ENCODE results near the gene SMAP1. TPM values are rescaled to one million over a fixed set of nuclear protein-coding genes. Genes with fewer than 3 reads are reported as not detected.

The SMAP1 gene
- total RNA-seq, 5 donors from 2014 or later (not counting 1 experiment from before 2014, with no cell fraction given) = 27.1 to 32.3 (median 31.9) TPM

- no peaks in the 10 kb centered on the region for H3K9me3 ChIP-seq
- H3K36me3 ChIP-seq (ENCODE audit: control insufficient read depth in 2 of 2, extremely low read depth in 1 of 2, insufficient read depth in 1 of 2, low read length in 1 of 2) = peaks cover 4 to 13% of the 10 kb centered on the region in 2 donors
- no peaks in the 10 kb centered on the region for H3K4me1 ChIP-seq (ENCODE audit: control insufficient read depth in 1 of 2, extremely low read depth in 1 of 2, insufficient read depth in 2 of 2, low read length in 2 of 2)
- ATAC-seq (replicated peaks in 1 of 4) (no peak), DNase-seq (no peak)
- H3K27ac ChIP-seq (ENCODE audit: low read length) = no peak overlapping the region
- peaks cover 43% of the 10 kb centered on the region for H3K36me3 Mint-ChIP-seq
- H3K27me3 Mint-ChIP-seq = no peaks in the 10 kb centered on the region
- H3K27ac Mint-ChIP-seq = no peak overlapping the region
- H3K4me3 Mint-ChIP-seq = no peak overlapping the region
- H3K27me3 ChIP-seq (replicated peaks in 1 of 2; ENCODE audit: control insufficient read depth in 2 of 2, extremely low read depth in 1 of 2, insufficient read depth in 2 of 2, low read length in 1 of 2) = no peaks in the 10 kb centered on the region
- ChIA-PET CTCF (interaction anchor here in 1 of 2 donors (0.6 kb wide), 1 partner anchor 135 kb away, joined by 3 read pairs; no protein-coding TSS in a partner anchor), POLR2A (interaction anchor here (0.5 to 1.0 kb wide), 2 partner anchors 27 to 391 kb away, joined by 3 read pairs; no protein-coding TSS in a partner anchor)
- peaks cover 10 to 16% (median 14%) of the 10 kb centered on the region in 3 donors for H3K4me1 Mint-ChIP-seq
- no peaks in the 10 kb centered on the region for H3K9me3 Mint-ChIP-seq
- WGBS (ENCODE audit: insufficient coverage) = 97% methylated on average over 5 of the region's 8 CpGs
- H3K4me3 ChIP-seq (ENCODE audit: control insufficient read depth in 1 of 2, extremely low read depth in 1 of 2, low read length in 1 of 2) = no peak overlapping the region
Measured at GRCh38 chr6:70842541-70842940, 174.9 kb downstream of the SMAP1 start.

GRCh38 chr6:70843328-70843918 lies 175.7 kb downstream of the SMAP1 start:
- H3K4me1 Mint-ChIP-seq = peaks cover 12 to 17% (median 13%) of the 10 kb centered on the region in 3 donors
- CTCF ChIA-PET = interaction anchor here (0.6 kb wide), 2 partner anchors 172 to 397 kb away, joined by 5 read pairs; no protein-coding TSS in a partner anchor
- POLR2A ChIA-PET = interaction anchor here in 1 of 2 donors (0.5 to 0.7 kb wide), 2 partner anchors 18 to 465 kb away, joined by 3 to 6 read pairs; no protein-coding TSS in a partner anchor
- no peak overlapping the region for H3K27ac Mint-ChIP-seq
- ATAC-seq (replicated peaks in 1 of 4) (no peak), DNase-seq (no peak)
- Histone ChIP-seq H3K4me1 (ENCODE audit: control insufficient read depth in 1 of 2, extremely low read depth in 1 of 2, insufficient read depth in 2 of 2, low read length in 2 of 2) (no peaks in the 10 kb centered on the region), H3K27me3 (replicated peaks in 1 of 2; ENCODE audit: control insufficient read depth in 2 of 2, extremely low read depth in 1 of 2, insufficient read depth in 2 of 2, low read length in 1 of 2) (no peaks in the 10 kb centered on the region), H3K4me3 (ENCODE audit: control insufficient read depth in 1 of 2, extremely low read depth in 1 of 2, low read length in 1 of 2) (no peak overlapping the region), H3K9me3 (no peaks in the 10 kb centered on the region), H3K36me3 (ENCODE audit: control insufficient read depth in 2 of 2, extremely low read depth in 1 of 2, insufficient read depth in 1 of 2, low read length in 1 of 2) (peaks cover 4 to 10% of the 10 kb centered on the region in 2 donors), H3K27ac (ENCODE audit: low read length) (no peak overlapping the region)
- H3K9me3 Mint-ChIP-seq = no peaks in the 10 kb centered on the region
- 85% methylated on average over 2 of the region's 4 CpGs for WGBS (ENCODE audit: insufficient coverage)
- no peak overlapping the region for H3K4me3 Mint-ChIP-seq
- no peaks in the 10 kb centered on the region for H3K27me3 Mint-ChIP-seq
- peaks cover 43% of the 10 kb centered on the region for H3K36me3 Mint-ChIP-seq

GRCh38 chr6:70844301-70844700 lies 176.6 kb downstream of the SMAP1 start:
- Mint-ChIP-seq H3K36me3 (peaks cover 34% of the 10 kb centered on the region), H3K27ac (no peak overlapping the region), H3K4me1 (peaks cover 10 to 21% (median 17%) of the 10 kb centered on the region in 3 donors), H3K27me3 (no peaks in the 10 kb centered on the region), H3K4me3 (no peak overlapping the region), H3K9me3 (no peaks in the 10 kb centered on the region)
- Histone ChIP-seq H3K4me1 (ENCODE audit: control insufficient read depth in 1 of 2, extremely low read depth in 1 of 2, insufficient read depth in 2 of 2, low read length in 2 of 2) (no peaks in the 10 kb centered on the region), H3K9me3 (no peaks in the 10 kb centered on the region), H3K36me3 (ENCODE audit: control insufficient read depth in 2 of 2, extremely low read depth in 1 of 2, insufficient read depth in 1 of 2, low read length in 1 of 2) (peaks cover 4 to 8% of the 10 kb centered on the region in 2 donors), H3K4me3 (ENCODE audit: control insufficient read depth in 1 of 2, extremely low read depth in 1 of 2, low read length in 1 of 2) (no peak overlapping the region), H3K27me3 (replicated peaks in 1 of 2; ENCODE audit: control insufficient read depth in 2 of 2, extremely low read depth in 1 of 2, insufficient read depth in 2 of 2, low read length in 1 of 2) (no peaks in the 10 kb centered on the region), H3K27ac (ENCODE audit: low read length) (no peak overlapping the region)
- ChIA-PET CTCF (no interaction called here), POLR2A (interaction anchor here (0.5 to 0.6 kb wide), 2 partner anchors 352 to 464 kb away, joined by 3 read pairs; no protein-coding TSS in a partner anchor)
- no CpG with 5 or more reads among the region's 1 CpG for WGBS (ENCODE audit: insufficient coverage)
- DNase-seq (no peak), ATAC-seq (replicated peaks in 1 of 4) (no peak)

GRCh38 chr6:70846207-70846835 lies 178.6 kb downstream of the SMAP1 start:
- 100% methylated on average over 7 of the region's 8 CpGs for WGBS (ENCODE audit: insufficient coverage)
- POLR2A ChIA-PET = no interaction called here

GRCh38 chr6:70847106-70848084 lies 179.7 kb downstream of the SMAP1 start:
- Histone ChIP-seq H3K27me3 (replicated peaks in 1 of 2; ENCODE audit: control insufficient read depth in 2 of 2, extremely low read depth in 1 of 2, insufficient read depth in 2 of 2, low read length in 1 of 2) (no peaks in the 10 kb centered on the region), H3K4me1 (ENCODE audit: control insufficient read depth in 1 of 2, extremely low read depth in 1 of 2, insufficient read depth in 2 of 2, low read length in 2 of 2) (no peaks in the 10 kb centered on the region), H3K9me3 (no peaks in the 10 kb centered on the region), H3K27ac (ENCODE audit: low read length) (no peak overlapping the region), H3K36me3 (ENCODE audit: control insufficient read depth in 2 of 2, extremely low read depth in 1 of 2, insufficient read depth in 1 of 2, low read length in 1 of 2) (peaks cover under 1 to 4% of the 10 kb centered on the region in 2 donors), H3K4me3 (ENCODE audit: control insufficient read depth in 1 of 2, extremely low read depth in 1 of 2, low read length in 1 of 2) (no peak overlapping the region)
- Mint-ChIP-seq H3K4me3 (no peak overlapping the region), H3K27me3 (no peaks in the 10 kb centered on the region), H3K36me3 (peaks cover 31% of the 10 kb centered on the region), H3K9me3 (no peaks in the 10 kb centered on the region), H3K4me1 (peaks cover 10 to 19% (median 17%) of the 10 kb centered on the region in 3 donors), H3K27ac (no peak overlapping the region)
- ATAC-seq (replicated peaks in 1 of 4) (no peak), DNase-seq (no peak)
- no CpG with 5 or more reads among the region's 4 CpGs for WGBS (ENCODE audit: insufficient coverage)
- ChIA-PET POLR2A (no interaction called here), CTCF (no interaction called here)

More at GRCh38 chr6:70846207-70846835, 178.6 kb downstream of the SMAP1 start:
- H3K4me1 Mint-ChIP-seq = peaks cover 10 to 21% (median 17%) of the 10 kb centered on the region in 3 donors
- ATAC-seq (replicated peaks in 1 of 4) = no peak
- peaks cover 0 to 4% of the 10 kb centered on the region in 2 donors for H3K36me3 ChIP-seq (ENCODE audit: control insufficient read depth in 2 of 2, extremely low read depth in 1 of 2, insufficient read depth in 1 of 2, low read length in 1 of 2)
- no peak overlapping the region for H3K4me3 ChIP-seq (ENCODE audit: control insufficient read depth in 1 of 2, extremely low read depth in 1 of 2, low read length in 1 of 2)
- no peaks in the 10 kb centered on the region for H3K9me3 Mint-ChIP-seq
- H3K27me3 Mint-ChIP-seq = no peaks in the 10 kb centered on the region
- H3K4me1 ChIP-seq (ENCODE audit: control insufficient read depth in 1 of 2, extremely low read depth in 1 of 2, insufficient read depth in 2 of 2, low read length in 2 of 2) = no peaks in the 10 kb centered on the region
- H3K27ac ChIP-seq (ENCODE audit: low read length) = no peak overlapping the region
- H3K36me3 Mint-ChIP-seq = peaks cover 32% of the 10 kb centered on the region
- no peaks in the 10 kb centered on the region for H3K9me3 ChIP-seq
- CTCF ChIA-PET = no interaction called here
- no peaks in the 10 kb centered on the region for H3K27me3 ChIP-seq (replicated peaks in 1 of 2; ENCODE audit: control insufficient read depth in 2 of 2, extremely low read depth in 1 of 2, insufficient read depth in 2 of 2, low read length in 1 of 2)
- no peak overlapping the region for H3K27ac Mint-ChIP-seq
- no peak overlapping the region for H3K4me3 Mint-ChIP-seq
- no peak for DNase-seq

All from T-cell (primary cell).